ENCODE measurements around the gene OPN4.

Gene OPN4

DNA sequence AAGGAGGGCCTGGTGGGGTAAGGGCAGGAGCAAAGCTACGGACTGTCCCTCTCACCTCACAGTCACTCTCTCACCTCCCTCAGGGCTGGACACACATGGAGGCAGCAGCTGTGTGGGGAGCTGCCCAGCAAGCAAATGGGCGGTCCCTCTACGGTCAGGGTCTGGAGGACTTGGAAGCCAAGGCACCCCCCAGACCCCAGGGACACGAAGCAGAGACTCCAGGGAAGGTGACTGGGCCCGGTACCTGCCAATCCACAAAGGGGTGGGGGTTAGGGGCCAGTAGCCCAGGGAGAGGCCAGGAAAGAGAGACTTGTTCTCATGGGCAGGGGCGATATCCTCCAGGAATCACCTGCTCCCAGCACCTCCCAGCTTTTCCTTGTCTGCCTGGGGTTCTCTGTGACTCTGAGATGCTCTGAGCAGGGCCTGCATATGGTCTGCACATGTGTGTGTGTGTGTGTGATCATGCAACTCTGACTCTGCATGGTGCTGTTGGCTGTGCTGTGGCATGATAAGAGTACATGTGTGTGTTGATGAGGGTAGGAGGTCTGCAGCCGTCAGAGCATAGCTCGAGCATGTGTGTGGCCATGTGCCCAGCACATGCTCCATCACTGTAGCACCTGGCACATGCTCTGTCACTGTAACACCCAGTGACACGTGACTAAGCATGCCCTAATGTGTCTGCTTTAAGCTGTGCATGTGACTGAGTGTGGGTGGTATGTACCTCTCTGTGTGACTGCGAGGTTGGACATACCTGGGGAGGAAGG lies 9.4 kb downstream of the OPN4 start:
- DNase-seq (ENCODE audit: extremely low read depth, low read depth) = no peak
- TF ChIP-seq, protein P1, sequence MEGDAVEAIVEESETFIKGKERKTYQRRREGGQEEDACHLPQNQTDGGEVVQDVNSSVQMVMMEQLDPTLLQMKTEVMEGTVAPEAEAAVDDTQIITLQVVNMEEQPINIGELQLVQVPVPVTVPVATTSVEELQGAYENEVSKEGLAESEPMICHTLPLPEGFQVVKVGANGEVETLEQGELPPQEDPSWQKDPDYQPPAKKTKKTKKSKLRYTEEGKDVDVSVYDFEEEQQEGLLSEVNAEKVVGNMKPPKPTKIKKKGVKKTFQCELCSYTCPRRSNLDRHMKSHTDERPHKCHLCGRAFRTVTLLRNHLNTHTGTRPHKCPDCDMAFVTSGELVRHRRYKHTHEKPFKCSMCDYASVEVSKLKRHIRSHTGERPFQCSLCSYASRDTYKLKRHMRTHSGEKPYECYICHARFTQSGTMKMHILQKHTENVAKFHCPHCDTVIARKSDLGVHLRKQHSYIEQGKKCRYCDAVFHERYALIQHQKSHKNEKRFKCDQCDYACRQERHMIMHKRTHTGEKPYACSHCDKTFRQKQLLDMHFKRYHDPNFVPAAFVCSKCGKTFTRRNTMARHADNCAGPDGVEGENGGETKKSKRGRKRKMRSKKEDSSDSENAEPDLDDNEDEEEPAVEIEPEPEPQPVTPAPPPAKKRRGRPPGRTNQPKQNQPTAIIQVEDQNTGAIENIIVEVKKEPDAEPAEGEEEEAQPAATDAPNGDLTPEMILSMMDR (IDR thresholded peaks at IDR 0.05; ENCODE audit: low read depth, low read length) = no peak

DNA sequence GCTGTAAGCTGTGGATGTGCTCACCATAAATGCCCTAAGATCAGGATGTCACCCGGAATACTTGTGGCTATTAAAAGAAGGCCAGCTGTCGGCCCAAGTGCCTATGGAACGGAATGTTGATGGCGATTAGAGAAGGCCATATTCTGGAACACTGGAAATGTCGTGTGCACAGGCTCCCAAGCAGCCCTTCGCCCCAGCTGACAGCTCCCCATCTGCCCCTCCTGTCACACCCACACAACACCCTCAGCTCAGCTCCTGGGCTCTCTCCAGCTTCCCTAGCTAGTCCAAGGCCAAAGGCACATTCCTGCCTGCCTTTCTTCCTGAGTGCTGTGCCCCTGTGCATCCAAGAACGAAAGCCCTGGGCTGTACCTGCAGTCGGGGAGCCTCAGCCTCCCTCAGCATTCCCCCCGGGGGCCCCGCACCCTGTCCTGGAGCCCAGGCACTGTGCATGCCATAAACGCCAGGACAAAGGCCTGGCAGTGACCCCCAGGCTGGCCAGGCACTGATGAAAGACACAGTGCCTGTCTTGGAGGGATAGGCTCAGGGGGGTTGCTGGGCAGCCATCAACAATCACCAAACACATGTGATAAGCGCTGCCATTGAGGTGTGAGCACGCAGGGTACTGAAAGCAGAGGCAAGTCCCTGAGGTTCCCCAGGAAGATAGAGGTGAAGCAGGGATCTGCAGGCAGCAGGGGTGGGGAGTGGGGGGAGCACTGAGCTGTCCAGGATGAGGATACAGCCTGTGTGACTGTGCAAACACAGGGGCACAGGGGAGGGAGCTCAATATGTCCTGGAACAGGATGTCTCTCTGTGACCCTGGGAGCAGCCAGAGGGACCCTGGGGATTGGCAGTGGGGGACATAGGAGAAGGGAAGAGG lies 10.2 kb downstream of the OPN4 start:
- DNase-seq (ENCODE audit: extremely low read depth, low read depth) = no peak
- TF ChIP-seq, protein P1 (IDR thresholded peaks at IDR 0.05; ENCODE audit: low read depth, low read length) = no peak

DNA sequence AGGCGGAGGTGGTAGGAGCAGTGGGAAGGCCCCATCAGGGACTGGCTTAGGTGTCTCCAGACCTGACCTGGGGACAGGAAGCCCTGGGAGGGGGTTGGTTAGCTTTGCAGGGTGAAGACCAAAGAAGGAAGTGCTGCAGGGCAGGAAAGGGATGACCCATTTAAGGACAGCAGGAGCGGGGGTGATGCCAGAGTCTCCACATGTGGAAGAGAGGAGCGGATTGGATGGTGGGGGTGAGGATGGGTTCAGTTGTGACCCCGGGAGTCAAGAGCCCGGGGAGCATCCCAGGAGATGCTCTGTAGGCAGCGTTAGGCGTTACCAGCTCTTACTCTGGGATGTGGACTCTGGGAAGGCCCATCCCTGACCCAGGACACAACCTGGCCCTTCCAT lies 10.9 kb downstream of the OPN4 start:
- DNase-seq (ENCODE audit: extremely low read depth, low read depth) = no peak
- TF ChIP-seq, protein P1 (IDR thresholded peaks at IDR 0.05; ENCODE audit: low read depth, low read length) = no peak

DNA sequence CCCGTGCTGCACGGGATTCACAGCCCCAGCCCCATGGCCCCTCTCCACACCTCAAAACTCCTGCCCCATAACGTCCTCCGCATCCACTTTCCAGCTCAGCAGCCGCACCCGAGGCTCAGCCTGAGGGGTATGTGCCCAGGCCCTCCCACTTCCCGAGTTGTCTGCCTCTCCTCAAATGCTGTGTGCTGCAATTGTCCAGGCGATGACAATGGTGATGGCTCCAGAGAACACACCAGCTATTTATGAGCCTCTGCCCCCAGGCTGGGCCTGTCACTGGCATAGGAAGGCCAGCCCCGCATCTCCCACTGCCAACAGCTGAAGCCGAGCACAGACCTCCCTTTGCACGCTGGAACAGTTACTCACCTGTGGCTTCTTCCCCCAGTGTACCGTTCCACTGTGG lies 11.5 kb downstream of the OPN4 start:
- TF ChIP-seq, protein P1 (IDR thresholded peaks at IDR 0.05; ENCODE audit: low read depth, low read length) = no peak
- no peak for DNase-seq (ENCODE audit: extremely low read depth, low read depth)

DNA sequence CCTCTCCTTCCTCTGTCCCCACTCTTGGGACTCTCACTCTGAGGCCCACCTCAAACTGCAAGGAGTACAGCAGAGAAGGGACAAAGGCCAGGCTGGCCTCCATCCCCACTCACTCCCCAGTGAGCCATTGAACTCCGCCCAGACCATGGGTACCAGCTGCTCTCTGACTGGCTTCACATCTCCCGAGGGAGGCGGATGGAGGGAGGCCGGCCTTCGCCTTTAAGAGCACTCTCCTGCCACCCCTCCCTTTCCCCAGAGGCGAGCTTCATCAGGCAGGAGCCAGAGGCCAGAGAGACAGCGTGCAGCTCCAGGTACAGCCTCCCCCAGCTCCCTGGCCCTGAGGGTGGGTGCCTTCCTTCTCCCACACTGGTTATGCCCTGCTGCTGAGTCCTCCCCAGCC lies 12.2 kb downstream of the OPN4 start:
- TF ChIP-seq, protein P1 (IDR thresholded peaks at IDR 0.05; ENCODE audit: low read depth, low read length) = no peak
- no peak for DNase-seq (ENCODE audit: extremely low read depth, low read depth)

DNA sequence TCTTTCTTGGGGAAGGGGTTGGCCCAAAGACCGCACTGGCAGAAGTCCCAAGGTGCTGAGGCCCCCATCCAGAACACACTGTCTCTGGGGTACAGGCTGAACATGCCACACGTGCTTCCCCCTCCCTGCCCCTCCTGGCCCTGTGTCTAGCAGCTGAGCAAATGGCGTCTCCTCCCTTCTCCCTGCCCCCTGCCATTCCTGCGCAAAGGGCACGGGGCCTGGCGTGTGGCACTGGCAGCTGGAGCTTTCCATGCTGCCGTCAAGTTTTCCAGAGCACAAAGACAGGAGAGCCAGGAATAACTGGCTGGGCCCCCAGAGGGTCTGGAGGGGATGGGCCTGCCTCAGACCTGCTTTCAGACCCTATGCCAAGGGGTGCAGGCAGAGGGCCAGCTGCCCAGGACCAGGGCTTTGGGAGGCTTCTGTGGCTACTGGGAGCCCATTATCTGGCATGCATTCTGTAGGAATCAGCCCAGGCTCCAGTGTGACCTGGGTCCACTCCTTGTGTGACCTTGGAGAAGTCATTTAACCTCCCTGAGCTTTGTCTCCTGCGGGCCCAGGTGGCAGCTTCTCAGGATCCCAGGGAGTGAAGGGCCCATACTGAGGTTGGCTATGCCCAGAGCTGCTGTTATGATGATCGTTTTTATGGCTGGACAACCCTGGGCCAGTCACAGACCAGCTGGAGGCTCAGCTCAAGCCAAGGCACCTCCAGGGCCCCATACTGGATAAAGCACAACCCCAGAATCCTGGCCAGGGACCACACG lies 13.3 kb downstream of the OPN4 start:
- DNase-seq (ENCODE audit: extremely low read depth, low read depth) = no peak

More for the DNA sequence above, 13.3 kb downstream of the OPN4 start:
- TF ChIP-seq, protein P1 (IDR thresholded peaks at IDR 0.05; ENCODE audit: low read depth, low read length) = no peak

Data from AG09319 (cell line).